ENCODE results near the gene ITGB6. TPM values are rescaled to one million over a fixed set of nuclear protein-coding genes. Genes with fewer than 3 reads are reported as not detected.

The ITGB6 gene
- total and polyA plus RNA-seq, 10 of the 15 experiments (the other 5 are each of a cell fraction or from before 2014, with no cell fraction given): 0.04 TPM; not detected in 9

DNA sequence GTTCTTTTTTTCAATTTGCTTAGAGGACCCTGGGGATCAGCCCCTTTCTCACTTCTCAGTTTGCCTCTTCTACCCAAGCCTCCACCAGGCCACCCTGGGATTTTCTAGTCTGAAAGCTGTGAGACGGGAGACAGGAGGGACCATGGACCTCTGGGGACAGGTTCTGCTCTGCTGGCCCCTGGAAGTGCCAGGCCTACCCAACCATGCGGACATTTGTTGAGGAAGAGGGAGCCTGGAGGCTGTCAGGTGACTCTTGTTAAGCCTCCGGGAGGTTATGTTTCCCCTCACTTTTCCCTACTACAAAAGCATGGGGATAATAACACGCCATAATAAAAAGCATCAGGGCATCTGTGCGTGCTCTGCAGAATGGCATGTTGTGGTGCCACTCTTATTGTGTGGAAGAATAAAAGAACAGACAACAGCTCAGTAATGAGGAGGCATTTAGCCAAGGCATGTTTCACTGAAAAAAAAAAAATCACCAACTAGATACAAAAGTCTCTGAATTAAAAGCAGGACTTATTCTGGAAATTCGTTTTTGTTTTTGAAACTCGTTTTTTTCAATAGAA is 89.3 kb downstream of the ITGB6 start:
- Histone ChIP-seq H2AFZ (ENCODE audit: control insufficient read depth, low read depth, low read length) (no peak overlapping the region), H3K9me3 (replicated peaks; ENCODE audit: control insufficient read depth, insufficient read depth, low read length) (no peaks in the 10 kb centered on the region), H3K79me2 (ENCODE audit: control insufficient read depth, insufficient read depth, low read length) (no peaks in the 10 kb centered on the region), H3K4me3 (no peak overlapping the region), H3K4me2 (ENCODE audit: control insufficient read depth, insufficient read depth) (no peak overlapping the region), H4K20me1 (ENCODE audit: control insufficient read depth, insufficient read depth) (no peaks in the 10 kb centered on the region), H3K27ac (ENCODE audit: control insufficient read depth, insufficient read depth) (no peak overlapping the region), H3K36me3 (ENCODE audit: control insufficient read depth in 2 of 2, insufficient read depth in 2 of 2, low read length in 1 of 2) (no peaks in the 10 kb centered on the region), H3K4me1 (ENCODE audit: control insufficient read depth, insufficient read depth, low read length) (peaks cover 13% of the 10 kb centered on the region), H3K9ac (ENCODE audit: control insufficient read depth, insufficient read depth, low read length) (no peak overlapping the region), H3K27me3 (replicated peaks in 1 of 2; ENCODE audit: control insufficient read depth in 2 of 2, insufficient read depth in 2 of 2, low read length in 1 of 2) (no peaks in the 10 kb centered on the region)
- 43% methylated on average over 7 of the region's 7 CpGs for WGBS (ENCODE audit: insufficient coverage, insufficient replicate concordance, low lambda C conversion rate, missing lambda C conversion rate)
- DNase-seq (ENCODE audit: low read depth, low spot score) (no peak), FAIRE-seq (no peak), ATAC-seq (peak; percentile 14; the same call in 2 of the 3 replicates)
- ChIA-PET CTCF (interaction anchor here (0.6 to 4.9 kb wide), 45 partner anchors 10 to 953 kb away, joined by 3 to 122 read pairs (median 4); no protein-coding TSS in a partner anchor), SMC1A (ENCODE audit: uncharacterized antibody, unreplicated experiment) (interaction anchor here (0.8 to 3.1 kb wide), 14 partner anchors 14 to 883 kb away, joined by 3 to 44 read pairs (median 5); no protein-coding TSS in a partner anchor), RAD21 (ENCODE audit: unreplicated experiment) (interaction anchor here (0.6 to 3.9 kb wide), 16 partner anchors 10 to 953 kb away, joined by 3 to 51 read pairs (median 4); no protein-coding TSS in a partner anchor), POLR2A (no interaction called here)
- intact Hi-C loops (cut with micrococcal nuclease; ENCODE audit: unreplicated experiment) (loop anchor here (1.0 to 10.0 kb wide), 5 partner anchors 100 to 884 kb away; no protein-coding TSS in a partner anchor), in situ Hi-C loops (cut with MboI) (no loop called here)
- TF ChIP-seq HDGF (IDR thresholded peaks at IDR 0.05): no peak
- TF ChIP-seq CHD1 (IDR thresholded peaks at IDR 0.05; ENCODE audit: low read depth, low read length): no peak
- TF ChIP-seq ZZZ3 (IDR thresholded peaks at IDR 0.05; ENCODE audit: control insufficient read depth, insufficient read length, low read depth): no peak
- TF ChIP-seq MEF2B (IDR thresholded peaks at IDR 0.05; ENCODE audit: partially characterized antibody, poor library complexity, severe bottlenecking): peak; percentile 9
- BruUV-seq (replicated peaks): no TSS peak

DNA sequence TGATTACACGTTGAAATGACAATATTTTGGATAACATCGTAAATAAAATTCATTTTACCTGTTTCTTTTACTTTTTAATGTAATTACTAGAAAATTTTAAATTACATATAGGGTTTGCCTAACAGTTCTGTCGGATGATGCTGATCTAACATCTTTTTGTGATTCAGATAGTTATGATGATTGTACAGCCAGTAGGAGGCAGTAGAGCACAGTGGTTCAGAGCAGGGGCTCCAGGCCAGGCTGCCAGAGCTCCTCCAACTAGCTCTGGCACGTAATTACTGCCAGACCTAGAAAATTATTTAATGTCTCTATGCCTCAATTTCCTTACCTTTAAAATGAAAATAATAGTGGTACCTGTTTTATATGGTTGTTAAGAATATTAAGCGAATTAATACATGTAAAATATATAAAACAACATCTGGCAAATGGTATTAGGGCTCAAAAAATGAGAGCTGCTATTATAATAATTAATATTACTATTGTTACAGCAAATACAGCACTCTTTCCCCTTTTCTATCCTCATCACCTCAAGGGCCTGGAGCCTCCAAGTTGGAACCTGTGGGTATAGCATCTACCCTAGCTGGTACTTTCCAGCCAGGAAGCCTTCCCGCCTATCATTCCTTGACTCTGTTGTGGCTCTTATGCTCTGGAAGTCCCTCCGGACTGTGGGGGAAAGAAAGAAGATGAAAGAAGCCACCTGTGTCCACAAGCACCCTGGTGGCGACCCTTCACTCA is 90.0 kb downstream of the ITGB6 start:
- H3K9me3 ChIP-seq (replicated peaks; ENCODE audit: control insufficient read depth, insufficient read depth, low read length): no peaks in the 10 kb centered on the region
- no peaks in the 10 kb centered on the region for H3K36me3 ChIP-seq (ENCODE audit: control insufficient read depth in 2 of 2, insufficient read depth in 2 of 2, low read length in 1 of 2)
- FAIRE-seq (peak; percentile 64), DNase-seq (ENCODE audit: low read depth, low spot score) (no peak), ATAC-seq (peak; percentile 84)
- no peak overlapping the region for H2AFZ ChIP-seq (ENCODE audit: control insufficient read depth, low read depth, low read length)
- ChIA-PET POLR2A (no interaction called here), CTCF (interaction anchor here (0.5 to 4.9 kb wide), 50 partner anchors 9 to 1156 kb away, joined by 3 to 122 read pairs (median 4); no protein-coding TSS in a partner anchor), SMC1A (ENCODE audit: uncharacterized antibody, unreplicated experiment) (interaction anchor here (0.8 to 3.1 kb wide), 18 partner anchors 11 to 884 kb away, joined by 3 to 44 read pairs (median 5); no protein-coding TSS in a partner anchor), RAD21 (ENCODE audit: unreplicated experiment) (interaction anchor here (0.6 to 3.9 kb wide), 20 partner anchors 9 to 1188 kb away, joined by 3 to 51 read pairs (median 4); no protein-coding TSS in a partner anchor)
- no peaks in the 10 kb centered on the region for H3K79me2 ChIP-seq (ENCODE audit: control insufficient read depth, insufficient read depth, low read length)
- H3K27ac ChIP-seq (ENCODE audit: control insufficient read depth, insufficient read depth): no peak overlapping the region
- no peak overlapping the region for H3K4me2 ChIP-seq (ENCODE audit: control insufficient read depth, insufficient read depth)
- H4K20me1 ChIP-seq (ENCODE audit: control insufficient read depth, insufficient read depth): no peaks in the 10 kb centered on the region
- intact Hi-C loops (cut with micrococcal nuclease; ENCODE audit: unreplicated experiment): loop anchor here (1.0 to 10.0 kb wide), 7 partner anchors 100 to 955 kb away; no protein-coding TSS in a partner anchor
- H3K4me3 ChIP-seq: no peak overlapping the region
- H3K4me1 ChIP-seq (ENCODE audit: control insufficient read depth, insufficient read depth, low read length): peaks cover 13% of the 10 kb centered on the region
- H3K27me3 ChIP-seq (replicated peaks in 1 of 2; ENCODE audit: control insufficient read depth in 2 of 2, insufficient read depth in 2 of 2, low read length in 1 of 2): no peaks in the 10 kb centered on the region
- no peak overlapping the region for H3K9ac ChIP-seq (ENCODE audit: control insufficient read depth, insufficient read depth, low read length)
- in situ Hi-C loops (cut with MboI): loop anchor here (5.0 kb wide), 1 partner anchor 102 kb away; no protein-coding TSS in a partner anchor
- WGBS (ENCODE audit: insufficient coverage, insufficient replicate concordance, low lambda C conversion rate, missing lambda C conversion rate): 21% methylated on average over 8 of the region's 8 CpGs
- BruUV-seq (replicated peaks): no TSS peak
- TF ChIP-seq YY1 (IDR thresholded peaks at IDR 0.05; ENCODE audit: low read depth, low read length) (0 out of 2 replicates have a peak, but pooled peaks have one; percentile 28), EZH2 (IDR thresholded peaks at IDR 0.05; ENCODE audit: borderline replicate concordance, control insufficient read depth, low read depth, low read length) (no peak), RAD21 (IDR thresholded peaks at IDR 0.05; ENCODE audit: insufficient read depth, low read depth, low read length) (peak; percentile 90), SMC3 (IDR thresholded peaks at IDR 0.05; ENCODE audit: borderline replicate concordance, low read length) (peak; percentile 72; the same call in 1 of the 2 replicates)
- TF ChIP-seq, protein P1, sequence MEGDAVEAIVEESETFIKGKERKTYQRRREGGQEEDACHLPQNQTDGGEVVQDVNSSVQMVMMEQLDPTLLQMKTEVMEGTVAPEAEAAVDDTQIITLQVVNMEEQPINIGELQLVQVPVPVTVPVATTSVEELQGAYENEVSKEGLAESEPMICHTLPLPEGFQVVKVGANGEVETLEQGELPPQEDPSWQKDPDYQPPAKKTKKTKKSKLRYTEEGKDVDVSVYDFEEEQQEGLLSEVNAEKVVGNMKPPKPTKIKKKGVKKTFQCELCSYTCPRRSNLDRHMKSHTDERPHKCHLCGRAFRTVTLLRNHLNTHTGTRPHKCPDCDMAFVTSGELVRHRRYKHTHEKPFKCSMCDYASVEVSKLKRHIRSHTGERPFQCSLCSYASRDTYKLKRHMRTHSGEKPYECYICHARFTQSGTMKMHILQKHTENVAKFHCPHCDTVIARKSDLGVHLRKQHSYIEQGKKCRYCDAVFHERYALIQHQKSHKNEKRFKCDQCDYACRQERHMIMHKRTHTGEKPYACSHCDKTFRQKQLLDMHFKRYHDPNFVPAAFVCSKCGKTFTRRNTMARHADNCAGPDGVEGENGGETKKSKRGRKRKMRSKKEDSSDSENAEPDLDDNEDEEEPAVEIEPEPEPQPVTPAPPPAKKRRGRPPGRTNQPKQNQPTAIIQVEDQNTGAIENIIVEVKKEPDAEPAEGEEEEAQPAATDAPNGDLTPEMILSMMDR (IDR thresholded peaks at IDR 0.05 in 2 of 3, conservative IDR thresholded peaks at IDR 0.05 in 1 of 3; ENCODE audit: control insufficient read depth in 2 of 3, extremely low read depth in 1 of 3, insufficient read depth in 1 of 3, low read depth in 3 of 3, low read length in 3 of 3): peak; percentile 68 to 87 (median 80)

Data from GM12878 (cell line).